KG1 (cell line): ENCODE results near the gene PDE8A.

Source experiments
- DNase-seq: peaks from one replicate; lab custom pipeline; 2025; lab: John Stamatoyannopoulos, UW

PDE8A gene

DNA sequence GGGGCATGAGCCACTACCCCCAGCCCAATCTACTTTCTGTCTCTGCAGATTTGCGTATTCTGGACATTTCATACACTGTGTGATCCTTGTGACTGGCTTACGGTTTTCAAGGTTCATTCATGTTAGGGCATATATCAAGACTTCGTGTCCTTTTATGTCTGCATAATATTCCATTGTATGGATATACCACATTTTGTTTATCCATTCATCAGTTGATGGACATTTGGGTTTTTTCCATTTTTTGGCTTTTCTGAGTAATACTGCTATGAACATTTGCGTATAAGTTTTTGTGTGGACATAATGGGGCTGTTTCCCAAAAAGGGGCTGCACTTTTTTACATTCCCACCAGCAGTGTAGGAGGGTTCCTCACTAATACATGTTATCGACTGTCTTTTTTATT lies 106.6 kb downstream of the PDE8A start:
- no peak for DNase-seq

GRCh38 chr15:85089929-85090597 lies 108.4 kb downstream of the PDE8A start:
- DNase-seq: no peak

- no peak for DNase-seq
Measured at GRCh38 chr15:85091990-85092389, 110.3 kb downstream of the PDE8A start.

DNA sequence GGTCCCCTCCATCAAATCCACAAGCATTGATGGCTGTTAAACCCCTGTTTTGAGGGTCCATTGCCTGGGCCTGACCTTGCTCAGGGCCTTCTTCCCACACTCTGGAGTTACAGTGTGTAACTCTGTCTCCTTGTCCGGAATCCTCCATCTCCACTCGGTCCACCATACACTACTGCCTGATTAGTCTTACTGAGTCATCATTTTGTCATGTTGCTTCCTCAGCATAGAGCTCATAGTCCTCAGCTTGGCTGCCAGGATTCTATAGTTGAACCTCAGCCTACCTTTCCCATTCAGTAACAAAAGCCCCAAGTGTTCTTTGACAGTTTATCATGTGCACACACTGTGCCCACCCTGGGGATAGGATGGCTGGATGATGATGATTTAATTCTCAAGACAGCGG lies 113.0 kb downstream of the PDE8A start:
- no peak for DNase-seq

DNA sequence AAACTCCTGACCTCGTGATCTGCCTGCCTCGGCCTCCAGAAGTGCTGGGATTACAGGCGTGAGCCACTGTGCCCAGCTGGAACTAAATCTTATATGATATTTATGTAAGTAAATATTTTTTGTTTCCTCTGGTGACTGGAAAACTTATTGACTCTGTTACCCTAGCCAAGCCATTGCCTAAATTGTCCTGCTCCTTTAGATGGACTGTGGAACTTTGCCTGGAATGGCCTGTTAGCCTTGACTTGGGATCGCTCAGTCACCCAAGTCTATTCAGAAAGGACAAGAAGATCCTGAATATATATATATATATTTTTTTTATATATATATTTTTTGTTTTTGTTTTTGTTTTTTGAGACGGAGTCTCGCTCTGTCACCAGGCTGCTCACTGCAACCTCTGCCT lies 113.9 kb downstream of the PDE8A start:
- no peak for DNase-seq

GRCh38 chr15:85097250-85097649 lies 115.6 kb downstream of the PDE8A start:
- no peak for DNase-seq

GRCh38 chr15:85097725-85098124 lies 116.1 kb downstream of the PDE8A start:
- no peak for DNase-seq

GRCh38 chr15:85099195-85099803 lies 117.6 kb downstream of the PDE8A start:
- DNase-seq: no peak

DNA sequence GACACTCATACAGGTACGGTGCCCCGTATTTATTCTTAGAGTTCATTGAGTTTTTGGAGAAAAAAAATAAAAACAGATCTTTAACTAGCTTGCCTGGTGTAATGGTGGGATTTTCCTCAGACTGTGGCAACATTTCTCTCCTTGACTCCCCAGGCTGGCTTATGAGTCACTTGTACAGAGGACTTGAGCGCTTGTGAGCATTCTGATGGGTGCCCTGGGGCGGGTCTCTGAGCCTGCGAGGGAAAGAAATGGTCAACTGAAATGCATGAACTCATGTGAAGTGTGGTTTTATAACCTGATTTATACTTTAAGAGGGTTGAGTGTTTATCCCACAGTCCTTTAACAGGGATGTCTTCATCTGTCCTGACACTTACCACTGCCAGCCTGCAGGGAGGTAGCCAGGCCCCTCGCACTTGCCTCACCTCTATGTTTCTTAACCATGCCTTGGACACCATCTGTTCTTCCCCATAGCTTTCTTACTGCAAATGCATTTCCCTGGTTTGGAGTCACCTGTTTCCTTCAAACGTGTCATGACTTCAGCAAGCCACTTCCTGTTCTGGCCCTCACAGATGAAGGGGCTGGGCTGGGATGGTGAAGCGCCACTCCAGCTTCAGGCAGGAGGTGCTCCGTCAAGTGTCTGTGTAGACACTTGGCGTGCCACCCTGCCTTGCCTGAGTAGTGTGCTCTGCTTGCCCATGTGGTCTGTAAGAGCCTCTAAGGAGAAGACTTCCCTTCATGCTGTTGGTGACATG lies 118.7 kb downstream of the PDE8A start:
- DNase-seq: no peak

GRCh38 chr15:85104584-85104983 lies 122.9 kb downstream of the PDE8A start:
- no peak for DNase-seq

DNA sequence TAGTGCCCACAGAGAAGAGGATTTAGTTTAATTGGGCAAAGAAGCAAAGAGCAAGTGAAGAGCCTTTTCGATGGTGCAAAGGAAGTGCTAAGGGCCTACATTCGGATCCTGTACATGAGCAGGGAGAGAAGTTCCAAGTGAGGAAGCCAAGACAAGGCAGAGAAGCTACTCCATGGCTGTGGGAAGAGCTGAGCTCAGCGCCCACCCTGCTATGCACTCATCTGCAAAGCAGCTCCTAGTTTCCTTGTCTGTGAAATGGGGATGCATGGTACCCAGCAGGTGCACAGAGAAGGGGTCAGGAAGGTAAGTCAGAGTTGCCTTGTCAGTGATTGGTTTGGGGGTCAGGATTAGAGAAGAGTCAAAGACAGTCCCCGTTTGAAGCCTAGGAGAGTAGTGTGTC lies 126.5 kb downstream of the PDE8A start:
- no peak for DNase-seq

GRCh38 chr15:85109333-85109732 lies 127.7 kb downstream of the PDE8A start:
- DNase-seq: no peak

DNA sequence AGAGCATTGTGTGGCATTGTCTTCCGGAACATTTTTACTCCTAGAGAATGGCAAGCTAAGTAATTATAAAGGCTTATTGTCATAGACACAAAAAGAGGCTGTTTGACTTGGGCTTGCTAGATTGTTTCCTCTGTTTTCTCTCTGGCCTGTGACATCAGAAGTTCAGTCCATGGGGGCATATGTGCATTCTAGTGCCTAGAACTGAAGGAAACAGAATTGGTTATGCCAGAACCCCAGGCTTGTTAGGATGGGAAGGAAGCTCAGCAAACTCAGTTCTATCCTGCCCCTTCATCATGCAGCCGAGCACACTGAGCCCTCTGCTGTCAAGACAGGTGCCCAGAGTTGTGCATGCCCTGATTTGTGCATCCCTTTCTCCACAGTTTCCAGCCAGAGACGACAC lies 131.3 kb downstream of the PDE8A start:
- DNase-seq: no peak

GRCh38 chr15:85114886-85115285 lies 133.2 kb downstream of the PDE8A start:
- no peak for DNase-seq

DNA sequence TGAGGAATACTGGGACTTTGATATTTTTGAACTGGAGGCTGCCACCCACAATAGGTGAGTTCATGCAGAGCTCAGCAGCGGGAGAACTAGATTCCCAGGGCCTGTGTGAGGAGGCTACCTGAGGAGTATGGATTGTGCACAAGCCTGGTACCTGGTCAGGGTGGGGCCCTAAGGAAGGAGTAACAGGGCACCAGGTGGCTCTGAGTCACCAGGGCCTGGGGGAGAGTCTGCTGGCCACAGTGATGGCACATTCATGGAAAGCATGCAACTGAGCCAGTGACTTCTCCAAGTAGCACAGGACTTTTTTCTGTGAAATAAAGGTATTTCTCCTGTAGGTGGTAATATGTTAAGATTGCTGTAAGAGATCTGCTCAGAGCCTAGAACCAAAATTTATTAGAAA lies 134.4 kb downstream of the PDE8A start:
- no peak for DNase-seq

DNA sequence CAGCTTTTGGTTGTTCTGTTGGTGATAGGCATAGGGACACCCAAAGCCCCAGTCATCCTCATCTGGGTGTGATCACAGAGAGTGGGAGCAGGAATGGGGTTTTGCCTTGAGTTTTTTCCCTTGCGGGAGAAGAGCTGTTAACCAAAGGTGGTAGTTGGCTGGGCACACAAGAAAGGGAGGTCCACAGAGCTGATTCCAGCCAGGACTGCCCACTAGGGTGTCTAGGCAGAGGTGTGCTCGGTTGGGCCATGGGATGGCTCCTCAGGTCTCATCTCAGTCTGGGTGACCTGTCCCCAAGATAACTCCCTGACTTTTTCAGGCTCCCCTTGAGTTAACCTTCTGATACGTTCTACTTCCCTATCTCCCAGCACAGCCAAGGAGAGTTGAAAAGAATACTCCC lies 134.8 kb downstream of the PDE8A start:
- no peak for DNase-seq

GRCh38 chr15:85116925-85117646 lies 135.4 kb downstream of the PDE8A start:
- no peak for DNase-seq

DNA sequence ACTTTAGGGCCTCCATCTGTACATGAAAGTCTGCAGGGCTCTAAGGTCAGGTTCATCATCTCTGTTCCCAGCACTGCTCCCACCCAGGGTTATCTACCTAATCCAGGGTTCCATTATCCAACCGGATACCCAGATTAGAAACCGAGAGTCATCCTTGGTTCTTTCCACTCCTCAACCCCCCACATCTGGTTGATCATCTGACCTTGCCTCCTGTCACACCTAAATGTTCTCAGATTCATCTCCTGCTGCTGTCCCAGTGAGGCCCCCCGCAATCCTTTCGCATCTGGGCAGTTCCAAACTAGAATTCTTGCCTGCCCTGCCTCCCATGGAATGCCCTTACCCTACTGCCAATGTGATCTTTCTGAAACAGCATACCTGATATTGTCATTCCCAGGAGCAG lies 136.5 kb downstream of the PDE8A start:
- no peak for DNase-seq

DNA sequence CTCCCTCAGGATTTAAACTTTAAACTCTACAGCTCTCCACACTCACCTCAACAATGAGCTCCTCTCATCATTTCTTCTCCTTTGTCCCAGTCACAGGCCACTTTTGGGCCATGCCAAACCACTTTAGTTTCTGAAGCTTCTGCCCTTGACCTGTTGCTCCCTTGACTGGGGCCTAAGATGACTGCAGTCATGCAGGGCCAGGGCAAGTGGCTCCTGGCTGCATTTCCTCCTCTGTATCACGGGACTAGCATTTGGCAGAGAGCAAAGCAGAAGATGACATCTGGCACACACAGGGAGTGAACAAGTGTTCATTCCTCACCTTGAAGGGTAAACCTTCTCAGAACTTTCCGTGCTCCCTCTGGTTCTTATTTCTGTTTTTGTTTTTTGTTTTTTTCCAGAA lies 136.9 kb downstream of the PDE8A start:
- DNase-seq: no peak

- DNase-seq: no peak
Measured at GRCh38 chr15:85120351-85121113, 138.9 kb downstream of the PDE8A start.

DNA sequence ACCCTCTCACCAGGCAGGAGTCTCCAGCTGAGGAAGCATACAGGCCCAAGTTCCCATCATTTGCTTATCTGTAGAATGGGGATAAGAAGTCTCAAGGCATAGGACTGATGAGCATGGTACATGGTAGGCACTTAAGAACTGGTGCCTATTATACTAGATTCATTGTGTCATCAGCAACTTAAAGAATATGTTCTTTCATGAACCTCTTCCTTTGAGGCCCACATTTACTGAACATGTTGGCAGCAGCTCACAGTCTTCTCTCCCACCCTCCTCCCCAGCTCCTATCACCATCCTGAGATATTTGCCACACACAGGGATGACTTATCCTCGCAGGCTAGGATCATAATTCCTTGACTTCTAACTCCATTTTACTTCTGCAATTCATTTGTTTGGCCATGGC lies 142.5 kb downstream of the PDE8A start:
- DNase-seq: no peak

- DNase-seq: no peak
Measured at GRCh38 chr15:85125056-85125661, 143.5 kb downstream of the PDE8A start.
